Measurements from ENCODE around the gene NPR2. TPM values are rescaled to one million over a fixed set of nuclear protein-coding genes. Genes with fewer than 3 reads are reported as not detected.

NPR2 gene
- polyA plus RNA-seq, 2 donors = 3.8 to 5.1 TPM

Other genes starting within 250 kb of the NPR2 start
- gene TESK1, start 186.3 kb upstream of the NPR2 start, polyA plus RNA-seq = 10 to 100 TPM; 15.3 to 22.7 TPM
- gene CD72, start 173.2 kb upstream of the NPR2 start, polyA plus RNA-seq = under 1 TPM; 0.26 to 0.29 TPM
- under 1 TPM; 0.75 to 0.88 TPM for gene SIT1, start 140.7 kb upstream of the NPR2 start, polyA plus RNA-seq
- 100 to 1,000 TPM in 1 of 2 donors, 1 to 10 TPM in 1; 3.3 to 333 TPM for gene RMRP, start 133.6 kb upstream of the NPR2 start, polyA plus RNA-seq
- 10 to 100 TPM; 17.3 to 21.1 TPM for gene CCDC107, start 133.3 kb upstream of the NPR2 start, polyA plus RNA-seq
- 1 to 10 TPM; 2.4 to 4.0 TPM for gene ARHGEF39, start 126.4 kb upstream of the NPR2 start, polyA plus RNA-seq
- under 1 TPM; 0.18 to 0.94 TPM for gene CA9, start 117.7 kb upstream of the NPR2 start, polyA plus RNA-seq
- gene TPM2, start 101.7 kb upstream of the NPR2 start, polyA plus RNA-seq = 1,000 to 10,000 TPM; 1,007 to 1,288 TPM
- gene TLN1, start 59.4 kb upstream of the NPR2 start, polyA plus RNA-seq = 10 to 100 TPM; 53.2 to 89.5 TPM
- 10 to 100 TPM; 10.5 to 13.6 TPM for gene CREB3, start 58.9 kb upstream of the NPR2 start, polyA plus RNA-seq
- 10 to 100 TPM; 26.7 to 45.8 TPM for gene GBA2, start 42.4 kb upstream of the NPR2 start, polyA plus RNA-seq
- gene RGP1, start 42.3 kb upstream of the NPR2 start, polyA plus RNA-seq = 1 to 10 TPM; 5.3 to 6.3 TPM
- gene MSMP, start 37.3 kb upstream of the NPR2 start, polyA plus RNA-seq = under 1 TPM in 1 of 2 donors, not detected in 1; 0.06 TPM
- gene SPAG8, start 20.7 kb downstream of the NPR2 start, polyA plus RNA-seq = under 1 TPM; 0.52 to 0.57 TPM
- 10 to 100 TPM; 43.1 to 45.0 TPM for gene HINT2, start 23.5 kb downstream of the NPR2 start, polyA plus RNA-seq
- gene FAM221B, start 37.1 kb downstream of the NPR2 start, polyA plus RNA-seq = not detected
- gene TMEM8B, start 37.6 kb downstream of the NPR2 start, polyA plus RNA-seq = 1 to 10 TPM; 2.2 to 3.0 TPM
- gene OR13J1, start 78.8 kb downstream of the NPR2 start, polyA plus RNA-seq = not detected
- under 1 TPM; 0.61 to 0.94 TPM for gene HRCT1, start 114.6 kb downstream of the NPR2 start, polyA plus RNA-seq
- under 1 TPM; 0.29 to 0.33 TPM for gene SPAAR, start 117.9 kb downstream of the NPR2 start, polyA plus RNA-seq
- not detected for gene OR2S2, start 166.6 kb downstream of the NPR2 start, polyA plus RNA-seq
- 1 to 10 TPM; 1.0 to 1.5 TPM for gene RECK, start 245.3 kb downstream of the NPR2 start, polyA plus RNA-seq